ENCODE measurements around the gene CDH16.
A peak's percentile ranks its signal among the peaks of the same experiment; 100 is the strongest.
"Not testable (repeated sequence)": the region's sequence is repeated elsewhere in the genome, so short reads cannot be mapped to it uniquely, and the experiment has no call there.

Gene CDH16

GRCh38 chr16:66947302-66948065 lies 28.8 kb upstream of the CDH16 start:
- TF ChIP-seq POLR2AphosphoS5 (IDR thresholded peaks at IDR 0.05; ENCODE audit: low read depth, low read length) (no peak), SPI1 (IDR thresholded peaks at IDR 0.05; ENCODE audit: low read depth, low read length) (no peak), TAF1 (IDR thresholded peaks at IDR 0.05; ENCODE audit: low read depth, low read length) (no peak), POLR2A (IDR thresholded peaks at IDR 0.05; ENCODE audit: low read depth, low read length) (no peak), POU2F2 (IDR thresholded peaks at IDR 0.05; ENCODE audit: low read depth, low read length) (no peak), PAX5 (IDR thresholded peaks at IDR 0.05; ENCODE audit: insufficient read depth, low read length, severe bottlenecking) (no peak)
- peak; percentile 92 for FAIRE-seq
- peak; percentile 67 for DNase-seq (ENCODE audit: insufficient read length, low spot score)

- TF ChIP-seq SPI1 (IDR thresholded peaks at IDR 0.05; ENCODE audit: low read depth, low read length) (no peak), POU2F2 (IDR thresholded peaks at IDR 0.05; ENCODE audit: low read depth, low read length) (no peak), PAX5 (IDR thresholded peaks at IDR 0.05; ENCODE audit: insufficient read depth, low read length, severe bottlenecking) (no peak), POLR2AphosphoS5 (IDR thresholded peaks at IDR 0.05; ENCODE audit: low read depth, low read length) (no peak), TAF1 (IDR thresholded peaks at IDR 0.05; ENCODE audit: low read depth, low read length) (no peak), POLR2A (IDR thresholded peaks at IDR 0.05; ENCODE audit: low read depth, low read length) (no peak)
- FAIRE-seq (no peak), DNase-seq (ENCODE audit: insufficient read length, low spot score) (no peak)
These were observed 28.3 kb upstream of the CDH16 start for GRCh38 chr16:66946974-66947301.

- TF ChIP-seq POLR2A (IDR thresholded peaks at IDR 0.05; ENCODE audit: low read depth, low read length) (no peak), SPI1 (IDR thresholded peaks at IDR 0.05; ENCODE audit: low read depth, low read length) (no peak), TAF1 (IDR thresholded peaks at IDR 0.05; ENCODE audit: low read depth, low read length) (no peak), PAX5 (IDR thresholded peaks at IDR 0.05; ENCODE audit: insufficient read depth, low read length, severe bottlenecking) (no peak), POU2F2 (IDR thresholded peaks at IDR 0.05; ENCODE audit: low read depth, low read length) (no peak), POLR2AphosphoS5 (IDR thresholded peaks at IDR 0.05; ENCODE audit: low read depth, low read length) (no peak)
- DNase-seq (ENCODE audit: insufficient read length, low spot score): no peak
- FAIRE-seq: no peak
These were observed 27.9 kb upstream of the CDH16 start for GRCh38 chr16:66946541-66946940.

- TF ChIP-seq POLR2A (IDR thresholded peaks at IDR 0.05; ENCODE audit: low read depth, low read length) (no peak), TAF1 (IDR thresholded peaks at IDR 0.05; ENCODE audit: low read depth, low read length) (no peak), POU2F2 (IDR thresholded peaks at IDR 0.05; ENCODE audit: low read depth, low read length) (no peak), PAX5 (IDR thresholded peaks at IDR 0.05; ENCODE audit: insufficient read depth, low read length, severe bottlenecking) (no peak), SPI1 (IDR thresholded peaks at IDR 0.05; ENCODE audit: low read depth, low read length) (no peak), POLR2AphosphoS5 (IDR thresholded peaks at IDR 0.05; ENCODE audit: low read depth, low read length) (no peak)
- DNase-seq (ENCODE audit: insufficient read length, low spot score) (no peak), FAIRE-seq (no peak)
These were observed 27.3 kb upstream of the CDH16 start for GRCh38 chr16:66945939-66946338.

GRCh38 chr16:66944971-66945370 lies 26.3 kb upstream of the CDH16 start:
- DNase-seq (ENCODE audit: insufficient read length, low spot score); FAIRE-seq: not testable (repeated sequence)

- TF ChIP-seq TAF1 (IDR thresholded peaks at IDR 0.05; ENCODE audit: low read depth, low read length) (no peak), PAX5 (IDR thresholded peaks at IDR 0.05; ENCODE audit: insufficient read depth, low read length, severe bottlenecking) (no peak)
- FAIRE-seq (no peak), DNase-seq (ENCODE audit: insufficient read length, low spot score) (no peak)
These were observed 25.4 kb upstream of the CDH16 start for GRCh38 chr16:66944054-66944441.

- DNase-seq (ENCODE audit: insufficient read length, low spot score): no peak
- no peak for FAIRE-seq
- TF ChIP-seq PAX5 (IDR thresholded peaks at IDR 0.05; ENCODE audit: insufficient read depth, low read length, severe bottlenecking) (no peak), SPI1 (IDR thresholded peaks at IDR 0.05; ENCODE audit: low read depth, low read length) (no peak), POLR2A (IDR thresholded peaks at IDR 0.05; ENCODE audit: low read depth, low read length) (no peak), TAF1 (IDR thresholded peaks at IDR 0.05; ENCODE audit: low read depth, low read length) (no peak), POLR2AphosphoS5 (IDR thresholded peaks at IDR 0.05; ENCODE audit: low read depth, low read length) (no peak), POU2F2 (IDR thresholded peaks at IDR 0.05; ENCODE audit: low read depth, low read length) (no peak)
These were observed 24.9 kb upstream of the CDH16 start for GRCh38 chr16:66943426-66944053.

- TF ChIP-seq POLR2A (IDR thresholded peaks at IDR 0.05; ENCODE audit: low read depth, low read length) (no peak), TAF1 (IDR thresholded peaks at IDR 0.05; ENCODE audit: low read depth, low read length) (no peak), POU2F2 (IDR thresholded peaks at IDR 0.05; ENCODE audit: low read depth, low read length) (no peak), POLR2AphosphoS5 (IDR thresholded peaks at IDR 0.05; ENCODE audit: low read depth, low read length) (no peak), PAX5 (IDR thresholded peaks at IDR 0.05; ENCODE audit: insufficient read depth, low read length, severe bottlenecking) (no peak), SPI1 (IDR thresholded peaks at IDR 0.05; ENCODE audit: low read depth, low read length) (no peak)
- no peak for DNase-seq (ENCODE audit: insufficient read length, low spot score)
- FAIRE-seq: no peak
These were observed 24.3 kb upstream of the CDH16 start for GRCh38 chr16:66942981-66943380.

GRCh38 chr16:66940236-66940635 lies 21.6 kb upstream of the CDH16 start:
- FAIRE-seq (no peak), DNase-seq (ENCODE audit: insufficient read length, low spot score) (no peak)
- TF ChIP-seq PAX5 (IDR thresholded peaks at IDR 0.05; ENCODE audit: insufficient read depth, low read length, severe bottlenecking) (no peak), POLR2AphosphoS5 (IDR thresholded peaks at IDR 0.05; ENCODE audit: low read depth, low read length) (no peak), TAF1 (IDR thresholded peaks at IDR 0.05; ENCODE audit: low read depth, low read length) (no peak), POLR2A (IDR thresholded peaks at IDR 0.05; ENCODE audit: low read depth, low read length) (no peak), SPI1 (IDR thresholded peaks at IDR 0.05; ENCODE audit: low read depth, low read length) (no peak), POU2F2 (IDR thresholded peaks at IDR 0.05; ENCODE audit: low read depth, low read length) (no peak)

- no peak for FAIRE-seq
- TF ChIP-seq POLR2A (IDR thresholded peaks at IDR 0.05; ENCODE audit: low read depth, low read length) (no peak), SPI1 (IDR thresholded peaks at IDR 0.05; ENCODE audit: low read depth, low read length) (no peak), TAF1 (IDR thresholded peaks at IDR 0.05; ENCODE audit: low read depth, low read length) (no peak), POLR2AphosphoS5 (IDR thresholded peaks at IDR 0.05; ENCODE audit: low read depth, low read length) (no peak), PAX5 (IDR thresholded peaks at IDR 0.05; ENCODE audit: insufficient read depth, low read length, severe bottlenecking) (no peak), POU2F2 (IDR thresholded peaks at IDR 0.05; ENCODE audit: low read depth, low read length) (no peak)
- no peak for DNase-seq (ENCODE audit: insufficient read length, low spot score)
These were observed 20.7 kb upstream of the CDH16 start for GRCh38 chr16:66939366-66939765.

All from GM12891 (cell line).